ENCODE data around the gene AFM.

AFM gene
- 0 reads per million in 2 donors for total RNA-seq

- DNase-seq = no peak
These were observed at the start of gene AFM for GRCh38 chr4:73481358-73481757. Gene AFM, plus strand, starts transcription at chr4:73481745. Its CDS starts 31 bp downstream, at chr4:73481776.

DNA sequence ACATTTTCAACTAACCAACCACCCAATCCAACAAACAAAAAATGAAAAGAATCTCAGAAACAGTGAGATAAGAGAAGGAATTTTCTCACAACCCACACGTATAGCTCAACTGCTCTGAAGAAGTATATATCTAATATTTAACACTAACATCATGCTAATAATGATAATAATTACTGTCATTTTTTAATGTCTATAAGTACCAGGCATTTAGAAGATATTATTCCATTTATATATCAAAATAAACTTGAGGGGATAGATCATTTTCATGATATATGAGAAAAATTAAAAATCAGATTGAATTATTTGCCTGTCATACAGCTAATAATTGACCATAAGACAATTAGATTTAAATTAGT is 49.8 kb upstream of the AFM start:
- no peak for DNase-seq

DNA sequence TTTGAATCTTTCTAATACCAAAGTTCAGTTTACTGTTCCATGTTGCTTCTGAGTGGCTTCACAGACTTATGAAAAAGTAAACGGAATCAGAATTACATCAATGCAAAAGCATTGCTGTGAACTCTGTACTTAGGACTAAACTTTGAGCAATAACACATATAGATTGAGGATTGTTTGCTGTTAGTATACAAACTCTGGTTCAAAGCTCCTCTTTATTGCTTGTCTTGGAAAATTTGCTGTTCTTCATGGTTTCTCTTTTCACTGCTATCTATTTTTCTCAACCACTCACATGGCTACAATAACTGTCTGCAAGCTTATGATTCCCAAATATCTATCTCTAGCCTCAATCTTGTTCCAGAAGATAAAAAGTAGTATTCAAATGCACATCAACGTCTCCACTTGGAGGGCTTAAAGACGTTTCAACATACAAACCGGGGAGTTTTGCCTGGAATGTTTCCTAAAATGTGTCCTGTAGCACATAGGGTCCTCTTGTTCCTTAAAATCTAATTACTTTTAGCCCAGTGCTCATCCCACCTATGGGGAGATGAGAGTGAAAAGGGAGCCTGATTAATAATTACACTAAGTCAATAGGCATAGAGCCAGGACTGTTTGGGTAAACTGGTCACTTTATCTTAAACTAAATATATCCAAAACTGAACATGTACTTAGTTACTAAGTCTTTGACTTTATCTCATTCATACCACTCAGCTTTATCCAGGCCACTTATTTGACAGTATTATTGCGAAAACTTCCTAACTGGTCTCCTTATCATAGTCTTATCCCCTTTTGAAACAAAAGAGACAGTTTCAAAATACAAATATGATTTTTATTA is 49.2 kb upstream of the AFM start:
- no peak for DNase-seq

DNA sequence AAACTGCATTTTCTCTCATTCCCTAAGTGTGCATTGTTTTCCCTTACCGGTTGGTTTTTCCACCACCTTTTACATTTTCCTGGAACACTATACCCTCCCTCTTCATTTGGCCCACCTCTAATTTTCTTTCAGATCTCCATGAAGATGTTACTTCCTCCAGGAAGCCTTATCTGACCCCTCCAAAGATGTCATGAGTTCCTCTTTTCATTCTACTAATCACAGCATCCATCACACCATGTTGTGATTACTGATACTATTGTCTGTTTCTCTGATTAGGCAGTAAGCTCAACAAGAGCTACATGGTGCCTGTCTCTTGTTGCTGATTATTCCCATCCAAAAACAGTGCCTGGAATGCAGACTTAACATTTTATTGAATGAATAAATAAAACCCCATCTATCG is 48.4 kb upstream of the AFM start:
- no peak for DNase-seq

DNA sequence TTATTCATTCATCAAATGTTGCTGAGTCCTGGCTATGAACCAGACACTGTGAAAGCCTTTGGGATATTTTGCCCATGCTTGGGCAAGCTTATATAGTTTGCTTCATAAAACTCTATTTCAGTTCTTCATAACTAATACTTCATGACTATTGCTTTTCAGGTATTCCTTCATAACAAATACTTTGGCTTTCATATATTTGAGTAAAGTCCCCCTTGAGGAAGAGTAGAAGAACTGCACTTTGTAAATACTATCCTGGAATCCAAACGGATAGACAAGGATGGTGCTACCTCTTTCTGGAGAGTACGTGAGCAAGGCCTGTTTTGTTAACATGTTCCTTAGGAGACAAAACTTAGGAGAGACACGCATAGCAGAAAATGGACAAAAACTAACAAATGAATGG is 47.2 kb upstream of the AFM start:
- DNase-seq = no peak

DNA sequence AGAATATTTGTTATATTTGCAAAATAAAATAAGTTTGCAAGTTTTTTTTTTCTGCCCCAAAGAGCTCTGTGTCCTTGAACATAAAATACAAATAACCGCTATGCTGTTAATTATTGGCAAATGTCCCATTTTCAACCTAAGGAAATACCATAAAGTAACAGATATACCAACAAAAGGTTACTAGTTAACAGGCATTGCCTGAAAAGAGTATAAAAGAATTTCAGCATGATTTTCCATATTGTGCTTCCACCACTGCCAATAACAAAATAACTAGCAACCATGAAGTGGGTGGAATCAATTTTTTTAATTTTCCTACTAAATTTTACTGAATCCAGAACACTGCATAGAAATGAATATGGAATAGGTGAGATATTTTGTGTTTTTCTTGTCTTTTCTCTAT is 45.6 kb upstream of the AFM start, which contains the start of gene AFP:
Gene AFP, plus strand, starts transcription at position 238 of the 400 bp plus-strand sequence. Its CDS starts 42 bp downstream, at position 280.
- no peak for DNase-seq

- no peak for DNase-seq
These were observed 44.6 kb upstream of the AFM start for GRCh38 chr4:73436674-73437557.

DNA sequence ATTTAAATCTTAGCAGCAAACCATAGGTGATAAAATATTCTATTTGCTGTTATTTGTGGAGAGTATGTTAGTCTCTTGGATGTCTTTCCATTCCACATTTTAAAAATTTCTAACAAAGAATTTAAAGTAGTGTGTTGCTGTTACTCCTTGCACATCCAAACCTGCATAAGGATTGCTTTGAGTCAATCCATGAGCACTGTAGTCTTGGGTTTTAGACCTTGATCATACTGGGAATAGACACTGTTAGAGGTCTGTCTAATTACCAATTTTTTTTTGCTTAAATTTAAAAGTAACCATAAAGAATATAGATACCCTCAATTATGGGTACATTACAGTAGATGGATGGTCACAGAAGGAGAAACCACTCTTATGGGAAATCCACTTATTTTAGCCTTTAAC is 44.0 kb upstream of the AFM start:
- no peak for DNase-seq

GRCh38 chr4:73438048-73438447 is 43.5 kb upstream of the AFM start:
- no peak for DNase-seq

- no peak for DNase-seq
These were observed 42.8 kb upstream of the AFM start for GRCh38 chr4:73438582-73439215.

DNA sequence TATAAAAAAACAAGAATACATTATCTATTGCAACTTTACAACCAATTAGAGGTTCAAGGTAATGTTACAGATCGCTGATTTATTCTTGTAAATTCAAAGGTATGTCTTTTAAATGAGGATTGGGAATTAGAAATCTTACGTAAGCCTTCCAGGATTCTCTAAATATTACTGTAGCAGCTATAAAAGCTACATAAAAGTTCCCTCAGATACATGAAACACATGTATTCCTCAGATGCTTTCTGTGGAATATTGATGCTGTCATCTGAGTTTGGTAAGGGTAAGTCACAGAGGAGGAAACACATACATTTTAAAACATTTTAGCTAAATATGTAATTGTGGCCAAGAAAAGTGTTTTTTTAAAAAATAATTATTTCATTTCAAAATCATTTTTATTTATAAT is 42.1 kb upstream of the AFM start:
- DNase-seq = no peak

- DNase-seq = no peak
These were observed 41.6 kb upstream of the AFM start for GRCh38 chr4:73439991-73440390.

GRCh38 chr4:73440653-73441052 is 40.9 kb upstream of the AFM start:
- no peak for DNase-seq

GRCh38 chr4:73442275-73442674 is 39.3 kb upstream of the AFM start:
- no peak for DNase-seq

DNA sequence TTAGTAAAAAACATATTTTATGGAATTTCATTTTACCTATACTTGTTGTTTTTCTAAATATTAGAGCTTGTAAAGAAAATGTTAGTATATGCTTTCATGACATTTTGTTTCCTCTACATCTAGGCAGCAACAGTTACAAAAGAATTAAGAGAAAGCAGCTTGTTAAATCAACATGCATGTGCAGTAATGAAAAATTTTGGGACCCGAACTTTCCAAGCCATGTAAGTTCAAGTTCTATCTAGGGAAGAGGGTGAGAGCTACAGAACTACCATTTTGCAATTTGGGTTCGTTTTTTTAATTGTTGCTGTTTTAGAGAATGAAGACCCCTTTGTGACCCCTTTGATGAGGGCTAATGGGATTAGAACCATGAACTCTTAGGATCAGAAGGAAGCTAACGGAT is 38.3 kb upstream of the AFM start:
- no peak for DNase-seq

DNA sequence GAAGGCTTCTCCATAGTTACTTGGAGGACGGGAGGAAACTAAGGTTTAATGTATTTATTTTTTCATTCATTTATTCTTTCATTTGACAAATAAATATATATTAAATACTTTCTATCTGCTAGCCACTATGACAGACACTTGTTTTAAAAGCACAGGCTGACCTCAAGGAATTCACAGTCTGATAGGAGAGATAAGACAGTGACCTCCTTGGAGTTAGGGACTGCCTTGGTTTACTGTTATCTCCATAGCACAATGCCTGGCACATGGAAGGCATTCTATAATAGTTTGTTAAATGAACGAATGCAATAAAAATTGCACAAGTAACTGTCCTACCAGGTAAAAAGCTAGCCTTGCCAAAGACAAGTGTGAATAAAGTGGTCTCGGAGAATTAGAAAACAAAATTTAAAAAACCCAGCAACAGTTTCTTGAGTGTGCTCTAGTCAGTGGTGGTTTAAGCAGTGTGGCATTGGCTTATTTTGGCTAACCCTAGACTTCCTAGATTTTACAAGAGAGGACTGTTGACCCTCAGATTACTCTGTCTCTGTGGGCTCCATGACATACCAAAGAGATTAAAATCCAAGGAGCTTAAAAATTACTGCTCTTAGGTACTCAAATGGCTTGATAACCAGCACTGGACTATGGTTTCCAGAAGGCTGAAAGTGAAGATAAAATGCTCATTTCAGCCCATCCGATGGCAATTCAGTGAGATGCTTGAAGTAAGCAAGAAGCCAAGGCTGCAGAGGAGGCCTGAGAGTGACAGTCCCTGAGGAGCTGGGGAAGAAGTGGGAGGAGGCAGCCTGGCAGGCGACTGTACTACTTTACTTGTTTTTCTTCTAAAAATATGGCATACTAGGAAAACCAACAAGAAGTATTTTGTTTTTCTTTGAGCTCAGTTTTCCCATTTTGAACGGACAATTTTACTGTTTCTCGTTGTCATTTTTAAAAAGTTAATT is 35.9 kb upstream of the AFM start:
- no peak for DNase-seq

DNA sequence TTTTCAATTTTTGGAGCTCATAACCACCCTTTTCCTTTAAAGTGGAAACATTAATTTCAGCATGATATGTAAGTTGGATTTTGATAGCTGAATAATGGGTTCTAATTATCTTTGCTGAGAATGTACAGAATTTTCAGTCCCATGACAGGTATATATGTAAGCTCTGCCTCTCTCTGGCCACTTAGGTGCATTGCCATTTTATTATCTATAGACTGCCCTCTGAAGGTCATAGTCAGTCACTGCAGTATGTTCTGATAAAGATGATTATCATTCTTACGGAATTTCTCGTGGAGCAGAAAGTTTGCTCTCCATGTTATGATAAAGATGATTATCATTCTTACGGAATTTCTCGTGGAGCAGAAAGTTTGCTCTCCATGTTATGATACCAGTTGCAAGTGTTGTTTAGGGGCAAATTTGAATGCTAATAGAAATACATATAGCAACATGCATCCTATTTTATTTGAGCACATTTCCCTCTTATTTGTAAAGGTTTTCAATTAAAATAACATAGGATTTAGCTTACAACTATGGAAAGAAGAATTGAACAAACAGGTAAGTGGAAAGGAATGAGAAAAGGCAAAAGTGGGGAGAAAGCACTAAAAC is 35.1 kb upstream of the AFM start:
- peak in 1 of 5 experiments; percentile 47 for DNase-seq

DNA sequence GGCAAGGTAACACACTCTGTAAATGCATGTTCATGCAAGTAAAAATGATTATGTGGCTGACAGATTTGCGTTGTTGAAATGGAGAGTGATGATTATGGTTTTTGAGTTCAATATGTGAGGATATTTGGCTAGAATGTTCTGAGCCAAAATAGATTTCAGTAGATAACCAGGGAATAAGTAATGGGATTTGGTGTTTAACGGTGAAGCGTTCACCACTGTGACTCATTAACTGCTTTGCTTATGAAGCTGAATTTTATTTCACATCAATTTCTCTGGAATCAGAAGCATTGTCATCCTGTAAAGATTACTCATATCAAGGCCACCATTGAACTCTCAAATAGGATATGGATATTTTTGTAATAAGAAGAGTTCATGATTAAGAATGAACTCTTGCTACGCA is 33.9 kb upstream of the AFM start:
- DNase-seq = peak in 1 of 5 experiments; percentile 29

DNA sequence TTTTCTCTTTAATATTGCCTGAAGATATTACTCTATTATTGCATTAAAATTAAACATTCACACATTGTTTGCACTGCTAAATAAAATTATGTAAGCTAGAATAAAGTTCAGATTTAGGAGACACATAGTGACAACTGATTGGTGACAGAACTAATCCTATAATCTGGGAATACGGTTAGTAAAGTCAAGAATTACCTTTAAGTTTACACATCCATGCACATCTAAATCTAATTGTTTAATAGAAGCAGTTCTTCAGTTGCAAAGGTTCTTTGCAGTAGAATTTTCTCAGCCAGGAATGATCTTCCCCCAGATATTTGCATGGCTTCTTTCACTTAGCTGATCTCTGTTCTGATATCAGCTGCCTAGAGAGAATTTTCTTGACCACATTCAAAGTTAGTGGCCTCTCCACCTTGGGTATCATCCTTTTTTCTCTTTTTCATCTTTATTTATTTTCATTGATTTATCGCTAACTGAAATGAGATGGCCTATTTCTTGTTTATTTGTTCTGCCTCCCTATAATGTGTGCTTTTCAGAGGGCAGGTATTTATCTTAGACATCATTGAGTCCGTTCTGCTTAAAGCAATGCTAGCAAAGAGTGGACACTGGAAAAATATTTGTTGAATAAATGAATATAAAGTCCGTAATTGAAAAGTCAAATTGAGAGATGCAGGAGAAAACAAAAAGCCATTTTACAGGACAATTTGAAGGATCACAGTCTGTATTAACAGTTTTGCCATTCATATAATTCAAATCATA is 32.9 kb upstream of the AFM start:
- no peak for DNase-seq

DNA sequence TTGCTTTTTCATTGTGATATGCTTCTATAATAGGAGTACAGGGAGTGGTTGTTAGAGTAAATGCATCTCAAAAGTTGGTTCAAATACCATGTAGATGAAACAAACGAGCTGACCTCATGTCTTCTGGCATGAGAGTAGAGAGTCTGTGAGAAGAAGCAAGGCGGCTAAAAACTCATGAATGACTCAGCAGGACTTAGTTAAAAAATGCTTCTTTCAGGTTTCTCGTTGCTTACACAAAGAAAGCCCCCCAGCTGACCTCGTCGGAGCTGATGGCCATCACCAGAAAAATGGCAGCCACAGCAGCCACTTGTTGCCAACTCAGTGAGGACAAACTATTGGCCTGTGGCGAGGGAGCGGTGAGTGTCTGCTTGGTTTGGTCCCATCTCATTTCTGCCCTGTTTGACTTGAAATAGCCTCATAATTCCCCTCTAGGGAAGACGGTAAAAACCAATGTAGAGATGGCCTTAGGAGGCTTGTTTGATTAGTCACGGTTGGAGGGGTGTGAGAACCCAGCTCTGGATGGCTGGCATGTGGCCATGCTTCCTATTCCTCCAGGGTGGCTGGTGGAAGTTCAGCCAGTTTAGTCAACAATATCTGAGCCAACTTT is 31.0 kb upstream of the AFM start:
- no peak for DNase-seq
